ENCODE data around the gene H2BW2. TPM values are rescaled to one million over a fixed set of nuclear protein-coding genes. Genes with fewer than 3 reads are reported as not detected.
"Not testable (repeated sequence)": the region's sequence is repeated elsewhere in the genome, so short reads cannot be mapped to it uniquely, and the experiment has no call there.

H2BW2 gene
- total RNA-seq, 1 experiment from 2014 or later = 0.15 TPM

DNA sequence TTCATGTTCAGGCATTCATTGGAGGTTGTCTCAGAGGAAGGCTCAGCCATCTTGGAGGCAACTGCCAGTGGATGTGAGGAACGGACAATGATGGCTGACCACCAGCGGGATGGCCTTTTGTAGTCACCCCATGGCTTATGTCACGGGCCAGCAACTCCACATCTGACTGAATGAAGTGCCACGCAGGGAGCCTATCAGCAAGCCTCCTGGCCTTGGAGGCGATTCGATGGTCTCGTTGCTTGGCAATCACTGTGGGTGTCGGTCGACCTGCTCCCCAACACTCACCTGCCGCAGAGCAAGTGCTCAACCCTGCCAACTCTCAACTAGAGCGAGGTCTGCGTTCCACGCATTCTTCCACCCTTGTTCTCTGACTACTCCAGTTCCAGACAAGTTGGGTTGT is 7.4 kb downstream of the H2BW2 start:
- peaks cover 3% of the 10 kb centered on the region for H3K27me3 Mint-ChIP-seq (ENCODE audit: low read depth)
- POLR2A ChIA-PET = no interaction called here
- CTCF ChIA-PET = no interaction called here
- H3K9me3 Mint-ChIP-seq = no peaks in the 10 kb centered on the region
- H3K4me3 Mint-ChIP-seq = no peak overlapping the region
- no peak for TF ChIP-seq HMGA2 (CRISPR knock-in tag; IDR thresholded peaks at IDR 0.05)
- TF ChIP-seq RELA (CRISPR knock-in tag; IDR thresholded peaks at IDR 0.05; ENCODE audit: borderline replicate concordance) = no peak
- TF ChIP-seq GRHL2 (CRISPR knock-in tag; IDR thresholded peaks at IDR 0.05; ENCODE audit: insufficient replicate concordance, severe bottlenecking) = no peak
- TF ChIP-seq ZNF121 (CRISPR knock-in tag; IDR thresholded peaks at IDR 0.05) = no peak
- TF ChIP-seq, protein P1, sequence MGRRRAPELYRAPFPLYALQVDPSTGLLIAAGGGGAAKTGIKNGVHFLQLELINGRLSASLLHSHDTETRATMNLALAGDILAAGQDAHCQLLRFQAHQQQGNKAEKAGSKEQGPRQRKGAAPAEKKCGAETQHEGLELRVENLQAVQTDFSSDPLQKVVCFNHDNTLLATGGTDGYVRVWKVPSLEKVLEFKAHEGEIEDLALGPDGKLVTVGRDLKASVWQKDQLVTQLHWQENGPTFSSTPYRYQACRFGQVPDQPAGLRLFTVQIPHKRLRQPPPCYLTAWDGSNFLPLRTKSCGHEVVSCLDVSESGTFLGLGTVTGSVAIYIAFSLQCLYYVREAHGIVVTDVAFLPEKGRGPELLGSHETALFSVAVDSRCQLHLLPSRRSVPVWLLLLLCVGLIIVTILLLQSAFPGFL (CRISPR knock-in tag; IDR thresholded peaks at IDR 0.05; ENCODE audit: borderline replicate concordance) = no peak
- TF ChIP-seq, protein P2, sequence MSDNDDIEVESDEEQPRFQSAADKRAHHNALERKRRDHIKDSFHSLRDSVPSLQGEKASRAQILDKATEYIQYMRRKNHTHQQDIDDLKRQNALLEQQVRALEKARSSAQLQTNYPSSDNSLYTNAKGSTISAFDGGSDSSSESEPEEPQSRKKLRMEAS (CRISPR knock-in tag; IDR thresholded peaks at IDR 0.05) = no peak
- TF ChIP-seq ATF1 (CRISPR knock-in tag; IDR thresholded peaks at IDR 0.05) = no peak
- peaks cover 9% of the 10 kb centered on the region for H3K4me1 Mint-ChIP-seq
- no peaks in the 10 kb centered on the region for H3K36me3 Mint-ChIP-seq
- H3K27ac Mint-ChIP-seq = no peak overlapping the region
- DNase-seq (ENCODE audit: low spot score) (no peak), ATAC-seq (no peak)

DNA sequence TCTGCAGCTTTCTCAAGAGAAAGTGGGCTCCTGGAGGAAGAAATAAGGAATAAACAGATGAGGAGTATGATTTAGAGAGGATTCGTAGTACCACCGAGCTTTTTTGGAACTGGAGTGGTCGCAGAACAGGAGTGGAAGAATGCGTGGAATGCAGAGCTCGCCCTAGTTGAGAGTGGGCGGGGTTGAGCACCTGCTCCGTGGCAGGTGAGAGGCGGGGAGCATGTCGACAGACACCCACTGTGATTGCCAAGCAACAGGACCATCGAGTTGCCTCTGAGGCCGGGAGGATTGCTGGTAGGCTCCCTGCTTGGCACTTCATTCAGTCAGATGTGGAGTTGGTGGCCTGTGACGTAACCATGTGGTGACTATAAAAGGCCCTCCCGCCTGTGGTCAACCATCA is 15.2 kb downstream of the H2BW2 start:
- H3K4me1 Mint-ChIP-seq; H3K4me3 Mint-ChIP-seq; H3K9me3 Mint-ChIP-seq; POLR2A ChIA-PET; H3K27ac Mint-ChIP-seq; DNase-seq (ENCODE audit: low spot score); CTCF ChIA-PET; H3K27me3 Mint-ChIP-seq (ENCODE audit: low read depth); H3K36me3 Mint-ChIP-seq: not testable (repeated sequence)
- peak; percentile 77 for ATAC-seq

DNA sequence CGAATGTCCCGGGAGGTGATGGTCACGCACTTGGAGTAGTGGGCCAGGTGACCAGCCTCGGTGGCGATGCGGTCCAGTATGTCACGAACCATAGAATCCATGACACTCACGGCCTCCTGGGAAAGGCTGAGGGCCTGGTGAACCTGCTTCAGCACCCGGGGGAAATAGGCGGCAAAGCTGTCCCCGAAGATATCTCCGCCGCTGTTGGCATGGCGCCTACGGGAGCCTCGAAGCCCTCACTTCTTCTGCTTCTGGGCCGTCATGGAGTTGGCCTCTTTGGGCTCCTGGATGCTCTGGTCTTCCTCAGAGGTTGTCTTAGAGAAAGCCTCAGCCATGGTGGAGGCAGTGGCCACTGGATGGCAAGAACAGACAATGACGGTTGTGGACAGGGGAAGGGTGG is 22.9 kb downstream of the H2BW2 start:
- H3K36me3 Mint-ChIP-seq; CTCF ChIA-PET; H3K27me3 Mint-ChIP-seq (ENCODE audit: low read depth); H3K4me3 Mint-ChIP-seq; DNase-seq (ENCODE audit: low spot score); H3K4me1 Mint-ChIP-seq; POLR2A ChIA-PET; H3K9me3 Mint-ChIP-seq; ATAC-seq; H3K27ac Mint-ChIP-seq: not testable (repeated sequence)

DNA sequence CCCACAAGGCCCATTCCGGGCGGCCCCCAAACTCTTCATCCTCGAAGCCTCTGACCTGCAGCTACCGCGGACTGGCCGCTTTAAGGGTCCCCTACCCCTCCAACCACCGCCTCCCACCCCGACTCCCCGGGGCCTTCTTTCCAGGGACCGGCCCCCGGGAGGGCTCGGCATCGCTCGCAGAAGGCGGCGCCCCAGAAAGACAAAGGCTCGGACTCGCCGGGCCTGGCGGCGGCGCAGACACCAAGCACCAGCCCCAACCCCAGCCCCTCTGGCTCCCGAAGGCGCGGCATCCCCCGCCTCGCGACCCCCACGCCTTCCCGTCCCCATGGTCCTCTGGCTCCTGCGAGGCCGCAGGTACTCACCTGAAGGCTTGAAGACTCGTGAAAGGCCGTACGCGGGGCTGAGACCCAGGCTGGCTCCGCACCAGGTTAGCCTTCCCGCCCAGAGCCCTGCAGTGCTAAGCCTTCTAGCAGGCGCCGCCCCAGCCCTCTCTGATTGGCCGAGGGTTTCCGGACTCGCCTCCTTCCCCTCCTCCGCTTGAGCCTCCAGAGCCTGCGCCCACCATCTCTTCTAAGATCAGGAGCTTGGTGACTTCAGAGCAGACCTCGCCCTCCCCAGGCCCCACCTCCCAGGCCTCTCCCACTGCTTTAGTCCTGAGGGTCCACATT is 36.2 kb downstream of the H2BW2 start, which contains the start of gene TMSB15C:
Gene TMSB15C, minus strand, starts transcription at position 459 of the 668 bp plus-strand sequence.
- H3K27ac Mint-ChIP-seq; H3K9me3 Mint-ChIP-seq; CTCF ChIA-PET; H3K27me3 Mint-ChIP-seq (ENCODE audit: low read depth); H3K4me1 Mint-ChIP-seq; H3K4me3 Mint-ChIP-seq; H3K36me3 Mint-ChIP-seq; DNase-seq (ENCODE audit: low spot score); POLR2A ChIA-PET: not testable (repeated sequence)
- peak; percentile 99 for ATAC-seq

DNA sequence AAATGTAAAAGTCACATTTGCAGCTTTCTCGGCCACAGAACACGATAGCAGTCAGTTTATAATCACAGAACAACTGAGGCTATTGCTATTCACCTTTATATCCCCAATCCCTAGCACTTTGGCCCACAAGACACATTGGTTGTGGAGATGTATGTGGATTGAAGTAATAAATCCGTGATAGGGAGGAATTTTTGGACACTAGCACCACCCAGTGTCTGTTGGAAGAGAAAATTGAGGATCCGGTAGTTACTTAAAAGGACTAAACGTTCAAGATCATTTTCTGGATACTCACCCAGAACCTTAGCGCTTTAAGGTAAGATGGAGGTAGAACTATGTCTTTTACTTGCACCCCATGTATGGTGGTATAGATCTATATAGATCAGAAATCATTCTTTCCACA is 38.1 kb downstream of the H2BW2 start:
- H3K4me3 Mint-ChIP-seq; ATAC-seq; DNase-seq (ENCODE audit: low spot score); POLR2A ChIA-PET; H3K36me3 Mint-ChIP-seq; H3K27ac Mint-ChIP-seq; H3K9me3 Mint-ChIP-seq; CTCF ChIA-PET; H3K4me1 Mint-ChIP-seq; H3K27me3 Mint-ChIP-seq (ENCODE audit: low read depth): not testable (repeated sequence)

DNA sequence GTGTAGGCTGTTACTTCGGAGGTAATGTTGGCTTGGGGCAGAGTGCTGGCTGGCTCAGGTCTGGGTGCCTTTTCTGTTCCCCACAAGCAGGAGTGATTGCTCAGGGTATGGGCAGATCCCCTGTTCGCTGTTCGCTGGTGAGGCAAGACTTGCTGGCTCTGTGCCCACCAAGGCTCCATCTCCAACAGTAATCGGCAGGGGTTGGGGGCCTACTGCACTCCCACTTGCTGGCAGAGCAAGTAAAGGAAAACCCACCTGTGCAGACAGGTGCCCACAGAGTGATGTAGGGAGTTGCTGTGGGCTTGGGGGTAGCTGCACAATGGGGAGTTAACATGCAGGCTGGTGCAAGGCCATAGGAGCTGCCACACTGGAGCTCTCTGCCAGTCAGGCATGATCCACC is 44.3 kb downstream of the H2BW2 start:
- ChIA-PET CTCF (no interaction called here), POLR2A (no interaction called here)
- Mint-ChIP-seq H3K4me3 (no peak overlapping the region), H3K9me3 (no peaks in the 10 kb centered on the region), H3K27me3 (ENCODE audit: low read depth) (peaks cover 4% of the 10 kb centered on the region; the same call in 1 of the 2 replicates), H3K4me1 (no peaks in the 10 kb centered on the region), H3K27ac (no peak overlapping the region), H3K36me3 (no peaks in the 10 kb centered on the region)
- TF ChIP-seq, protein P3, sequence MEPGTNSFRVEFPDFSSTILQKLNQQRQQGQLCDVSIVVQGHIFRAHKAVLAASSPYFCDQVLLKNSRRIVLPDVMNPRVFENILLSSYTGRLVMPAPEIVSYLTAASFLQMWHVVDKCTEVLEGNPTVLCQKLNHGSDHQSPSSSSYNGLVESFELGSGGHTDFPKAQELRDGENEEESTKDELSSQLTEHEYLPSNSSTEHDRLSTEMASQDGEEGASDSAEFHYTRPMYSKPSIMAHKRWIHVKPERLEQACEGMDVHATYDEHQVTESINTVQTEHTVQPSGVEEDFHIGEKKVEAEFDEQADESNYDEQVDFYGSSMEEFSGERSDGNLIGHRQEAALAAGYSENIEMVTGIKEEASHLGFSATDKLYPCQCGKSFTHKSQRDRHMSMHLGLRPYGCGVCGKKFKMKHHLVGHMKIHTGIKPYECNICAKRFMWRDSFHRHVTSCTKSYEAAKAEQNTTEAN (CRISPR knock-in tag; IDR thresholded peaks at IDR 0.05) = no peak
- TF ChIP-seq ZNF121 (CRISPR knock-in tag; IDR thresholded peaks at IDR 0.05) (no peak), GTF2I (CRISPR knock-in tag; conservative IDR thresholded peaks at IDR 0.05) (no peak), KAT7 (CRISPR knock-in tag; IDR thresholded peaks at IDR 0.05; ENCODE audit: borderline replicate concordance) (no peak), OVOL2 (CRISPR knock-in tag; IDR thresholded peaks at IDR 0.05; ENCODE audit: borderline replicate concordance) (no peak)
- TF ChIP-seq, protein P1 (CRISPR knock-in tag; IDR thresholded peaks at IDR 0.05; ENCODE audit: borderline replicate concordance) = no peak
- TF ChIP-seq, protein P4, sequence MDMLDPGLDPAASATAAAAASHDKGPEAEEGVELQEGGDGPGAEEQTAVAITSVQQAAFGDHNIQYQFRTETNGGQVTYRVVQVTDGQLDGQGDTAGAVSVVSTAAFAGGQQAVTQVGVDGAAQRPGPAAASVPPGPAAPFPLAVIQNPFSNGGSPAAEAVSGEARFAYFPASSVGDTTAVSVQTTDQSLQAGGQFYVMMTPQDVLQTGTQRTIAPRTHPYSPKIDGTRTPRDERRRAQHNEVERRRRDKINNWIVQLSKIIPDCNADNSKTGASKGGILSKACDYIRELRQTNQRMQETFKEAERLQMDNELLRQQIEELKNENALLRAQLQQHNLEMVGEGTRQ (CRISPR knock-in tag; IDR thresholded peaks at IDR 0.05) = no peak
- TF ChIP-seq, protein P5, sequence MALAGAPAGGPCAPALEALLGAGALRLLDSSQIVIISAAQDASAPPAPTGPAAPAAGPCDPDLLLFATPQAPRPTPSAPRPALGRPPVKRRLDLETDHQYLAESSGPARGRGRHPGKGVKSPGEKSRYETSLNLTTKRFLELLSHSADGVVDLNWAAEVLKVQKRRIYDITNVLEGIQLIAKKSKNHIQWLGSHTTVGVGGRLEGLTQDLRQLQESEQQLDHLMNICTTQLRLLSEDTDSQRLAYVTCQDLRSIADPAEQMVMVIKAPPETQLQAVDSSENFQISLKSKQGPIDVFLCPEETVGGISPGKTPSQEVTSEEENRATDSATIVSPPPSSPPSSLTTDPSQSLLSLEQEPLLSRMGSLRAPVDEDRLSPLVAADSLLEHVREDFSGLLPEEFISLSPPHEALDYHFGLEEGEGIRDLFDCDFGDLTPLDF (CRISPR knock-in tag; IDR thresholded peaks at IDR 0.05) = no peak
- ATAC-seq (no peak), DNase-seq (ENCODE audit: low spot score) (no peak)

All from WTC11 (cell line).